Measurements from ENCODE around the gene WDFY4.

The WDFY4 gene

GRCh38 chr10:48722153-48723145 lies 37.8 kb downstream of the WDFY4 start:
- DNase-seq, result no peak

GRCh38 chr10:48724127-48724526 lies 39.5 kb downstream of the WDFY4 start:
- DNase-seq, result no peak

GRCh38 chr10:48725708-48726107 lies 41.0 kb downstream of the WDFY4 start:
- no peak for DNase-seq

- DNase-seq, result no peak
Observed at GRCh38 chr10:48727866-48728265, 43.2 kb downstream of the WDFY4 start.

- no peak for DNase-seq
Observed at GRCh38 chr10:48729222-48729621, 44.5 kb downstream of the WDFY4 start.

GRCh38 chr10:48729941-48730457 lies 45.3 kb downstream of the WDFY4 start:
- no peak for DNase-seq

GRCh38 chr10:48731141-48731540 lies 46.5 kb downstream of the WDFY4 start:
- DNase-seq, result no peak

- no peak for DNase-seq
Observed at GRCh38 chr10:48731654-48732053, 47.0 kb downstream of the WDFY4 start.

GRCh38 chr10:48733329-48733728 lies 48.7 kb downstream of the WDFY4 start:
- no peak for DNase-seq

- DNase-seq, result no peak
Observed at GRCh38 chr10:48735836-48736390, 51.2 kb downstream of the WDFY4 start.

- no peak for DNase-seq
Observed at GRCh38 chr10:48736596-48736995, 51.9 kb downstream of the WDFY4 start.

- DNase-seq, result no peak
Observed at GRCh38 chr10:48737886-48738285, 53.2 kb downstream of the WDFY4 start.

- DNase-seq, result no peak
Observed at GRCh38 chr10:48739170-48739569, 54.5 kb downstream of the WDFY4 start.

- no peak for DNase-seq
Observed at GRCh38 chr10:48740015-48740707, 55.5 kb downstream of the WDFY4 start.

GRCh38 chr10:48740988-48741387 lies 56.3 kb downstream of the WDFY4 start:
- no peak for DNase-seq

GRCh38 chr10:48742891-48743860 lies 58.5 kb downstream of the WDFY4 start:
- no peak for DNase-seq

GRCh38 chr10:48744587-48744986 lies 59.9 kb downstream of the WDFY4 start:
- DNase-seq, result no peak

- DNase-seq, result no peak
Observed at GRCh38 chr10:48745662-48746245, 61.1 kb downstream of the WDFY4 start.

GRCh38 chr10:48748573-48748972 lies 63.9 kb downstream of the WDFY4 start:
- no peak for DNase-seq

- no peak for DNase-seq
Observed at GRCh38 chr10:48749254-48749787, 64.6 kb downstream of the WDFY4 start.

GRCh38 chr10:48750019-48750418 lies 65.3 kb downstream of the WDFY4 start:
- no peak for DNase-seq

GRCh38 chr10:48750991-48751390 lies 66.3 kb downstream of the WDFY4 start:
- DNase-seq, result no peak

All from activated CD8-positive, alpha-beta memory T cell treated with anti-CD3 and anti-CD28 coated beads, Interleukin-2, amount 50 U/mL, for 48 hours (primary cell).